Thoracic aorta (tissue), 2 donors: ENCODE results near the gene CUBN. TPM values are rescaled to one million over a fixed set of nuclear protein-coding genes. Genes with fewer than 3 reads are reported as not detected.

Experiments
- ATAC-seq: fragments of 150-250 bp; one replicate; pipeline ENCODE4 v1.8.0; 2017; ENCODE audit warnings: low read depth; ENCODE audit not compliant: insufficient number of reproducible peaks, low FRiP score
- DNase-seq: peaks from one replicate; pipeline ENCODE4 v3.0.0-alpha.2; 2020; ENCODE audit warnings: low spot score
- H3K27ac ChIP-seq, 2 donors: fragments of 200-600 bp; sonication (generic); 1 replicate in 1 of 2; 2 replicates in 1 of 2; pipeline ENCODE4 v1.5.1; 2016; ENCODE audit warnings: mild to moderate bottlenecking in 2 of 2, moderate library complexity in 2 of 2
- H3K27me3 ChIP-seq: fragments of 200-600 bp; sonication (generic); replicated peaks from 2 replicates; pipeline ENCODE4 v1.6.0; 2016; ENCODE audit warnings: mild to moderate bottlenecking; ENCODE audit not compliant: insufficient read depth
- H3K36me3 ChIP-seq: fragments of 200-600 bp; sonication (generic); one replicate; pipeline ENCODE4 v1.5.1; 2016
- H3K4me1 ChIP-seq, 2 donors: fragments of 200-600 bp; sonication (generic); 1 replicate in 1 of 2; 2 replicates in 1 of 2; pipeline versions ENCODE4 v1.5.1 to v1.6.0; 2016; ENCODE audit warnings: low read depth in 2 of 2, mild to moderate bottlenecking in 1 of 2; ENCODE audit not compliant: control insufficient read depth in 1 of 2
- H3K4me3 ChIP-seq: fragments of 200-600 bp; sonication (generic); 2 replicates; pipeline ENCODE4 v1.5.1; 2016; ENCODE audit warnings: mild to moderate bottlenecking
- H3K9me3 ChIP-seq: fragments of 200-600 bp; sonication (generic); 2 replicates; pipeline ENCODE4 v1.5.1; 2016
- CTCF ChIP-seq: fragments of 200-600 bp; sonication (generic); IDR thresholded peaks from one replicate; pipeline ENCODE4 v1.5.1; 2019; ENCODE audit warnings: antibody characterized with exemption
- total RNA-seq, 2 donors: library from RNA; depleted of rRNA; stranded (reverse); fragments of >200 nt; gene quantifications; one replicate each; pipeline versions ENCODE4 v1.1.0 to v1.2.3, GENCODE V29; 2016

CUBN gene
- total RNA-seq, 2 donors from 2014 or later, result 4.1 to 4.6 TPM

- no peak overlapping the region for H3K4me3 ChIP-seq
- H3K27me3 ChIP-seq, result no peaks in the 10 kb centered on the region
- peak overlapping the region; percentile 84 to 89 for H3K27ac ChIP-seq
- peaks cover 39 to 57% of the 10 kb centered on the region in 2 donors for H3K4me1 ChIP-seq
- H3K9me3 ChIP-seq, result no peaks in the 10 kb centered on the region
- ATAC-seq, result no peak
- no peak for DNase-seq
- H3K36me3 ChIP-seq, result no peaks in the 10 kb centered on the region
- TF ChIP-seq CTCF, result no peak
These were observed 23.7 kb upstream of the CUBN start for GRCh38 chr10:17153321-17153720.

GRCh38 chr10:17151716-17152115 is 22.1 kb upstream of the CUBN start:
- TF ChIP-seq CTCF, result no peak
- ATAC-seq, result no peak
- DNase-seq, result no peak
- Histone ChIP-seq H3K4me3 (peak overlapping the region; percentile 15), H3K27me3 (no peaks in the 10 kb centered on the region), H3K36me3 (no peaks in the 10 kb centered on the region), H3K9me3 (no peaks in the 10 kb centered on the region), H3K4me1 (peaks cover 35 to 49% of the 10 kb centered on the region in 2 donors), H3K27ac (peak overlapping the region; percentile 84 to 89)

GRCh38 chr10:17147884-17148489 is 18.4 kb upstream of the CUBN start:
- H3K4me3 ChIP-seq, result no peak overlapping the region
- H3K27ac ChIP-seq, result no peak overlapping the region
- H3K36me3 ChIP-seq, result no peaks in the 10 kb centered on the region
- H3K4me1 ChIP-seq, result peaks cover 15 to 34% of the 10 kb centered on the region in 2 donors
- no peak for DNase-seq
- no peaks in the 10 kb centered on the region for H3K9me3 ChIP-seq
- ATAC-seq, result no peak
- no peaks in the 10 kb centered on the region for H3K27me3 ChIP-seq
- TF ChIP-seq CTCF, result no peak

- TF ChIP-seq CTCF, result no peak
- peaks cover 18 to 34% of the 10 kb centered on the region in 2 donors for H3K4me1 ChIP-seq
- ATAC-seq (no peak), DNase-seq (no peak)
- no peaks in the 10 kb centered on the region for H3K9me3 ChIP-seq
- H3K36me3 ChIP-seq, result no peaks in the 10 kb centered on the region
- no peak overlapping the region for H3K4me3 ChIP-seq
- no peaks in the 10 kb centered on the region for H3K27me3 ChIP-seq
- no peak overlapping the region for H3K27ac ChIP-seq
These were observed 17.3 kb upstream of the CUBN start for GRCh38 chr10:17146892-17147291.

DNA sequence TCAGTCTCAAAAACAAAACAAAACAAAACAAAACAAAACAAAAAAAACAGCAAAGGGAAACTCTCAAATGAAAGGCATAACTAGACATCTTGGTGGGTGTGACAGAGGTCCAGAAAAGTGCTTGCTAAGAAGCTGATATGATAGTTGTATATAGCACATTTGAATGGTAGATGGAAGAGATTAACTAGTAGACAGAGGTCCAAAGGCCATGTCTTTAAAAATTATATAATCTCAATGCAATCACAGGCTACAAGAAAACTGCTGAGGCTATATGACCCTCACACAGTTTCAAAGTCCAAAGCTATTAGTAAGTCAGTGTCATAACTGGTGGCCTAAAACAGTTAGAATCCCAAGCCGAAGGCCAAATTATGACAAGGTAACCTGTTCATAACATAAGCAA is 15.6 kb upstream of the CUBN start:
- Histone ChIP-seq H3K9me3 (no peaks in the 10 kb centered on the region), H3K4me1 (peaks cover 16 to 40% of the 10 kb centered on the region in 2 donors), H3K27ac (no peak overlapping the region), H3K4me3 (no peak overlapping the region), H3K27me3 (no peaks in the 10 kb centered on the region), H3K36me3 (no peaks in the 10 kb centered on the region)
- DNase-seq (no peak), ATAC-seq (no peak)
- no peak for TF ChIP-seq CTCF
